ENCODE results near the gene PPP1R9B.

Gene PPP1R9B

GRCh38 chr17:50118828-50119218 is 31.7 kb downstream of the PPP1R9B start:
- Histone ChIP-seq H3K27me3 (ENCODE audit: control insufficient read depth, low read length) (peaks cover 56% of the 10 kb centered on the region), H3K9me2 (replicated peaks; ENCODE audit: control insufficient read depth, low read length) (no peaks in the 10 kb centered on the region), H3K4me1 (ENCODE audit: control insufficient read depth, low read length) (peaks cover 4% of the 10 kb centered on the region; the same call in 1 of the 2 replicates), H3F3A (ENCODE audit: control insufficient read depth, insufficient read depth) (no peaks in the 10 kb centered on the region), H3K36me3 (ENCODE audit: control insufficient read depth, low read length) (no peaks in the 10 kb centered on the region), H3K9me3 (ENCODE audit: control insufficient read depth, insufficient read depth, low read length) (no peaks in the 10 kb centered on the region), H3K4me3 (ENCODE audit: low read length) (no peak overlapping the region), H3K4me2 (ENCODE audit: low read length) (no peak overlapping the region), H4K20me1 (ENCODE audit: control insufficient read depth, insufficient read depth, low read depth, low read length) (no peaks in the 10 kb centered on the region), H3K79me2 (ENCODE audit: control insufficient read depth, low read length) (no peaks in the 10 kb centered on the region), H3K27ac (ENCODE audit: low read depth, low read length) (no peak overlapping the region)
- no peak for TF ChIP-seq CTCF (IDR thresholded peaks at IDR 0.05; ENCODE audit: low read depth, low read length, poor library complexity, severe bottlenecking)
- no peak for TF ChIP-seq EZH2phosphoT487 (IDR thresholded peaks at IDR 0.05; ENCODE audit: borderline replicate concordance, low read length)

GRCh38 chr17:50118076-50118827 is 32.2 kb downstream of the PPP1R9B start:
- H3K9me2 ChIP-seq (replicated peaks; ENCODE audit: control insufficient read depth, low read length), result no peaks in the 10 kb centered on the region
- no peaks in the 10 kb centered on the region for H3F3A ChIP-seq (ENCODE audit: control insufficient read depth, insufficient read depth)
- H3K27me3 ChIP-seq (ENCODE audit: control insufficient read depth, low read length), result peaks cover 53% of the 10 kb centered on the region
- H3K79me2 ChIP-seq (ENCODE audit: control insufficient read depth, low read length), result no peaks in the 10 kb centered on the region
- H3K4me2 ChIP-seq (ENCODE audit: low read length), result no peak overlapping the region
- no peak overlapping the region for H3K27ac ChIP-seq (ENCODE audit: low read depth, low read length)
- H3K4me1 ChIP-seq (ENCODE audit: control insufficient read depth, low read length), result peaks cover 4% of the 10 kb centered on the region; the same call in 1 of the 2 replicates
- H3K36me3 ChIP-seq (ENCODE audit: control insufficient read depth, low read length), result no peaks in the 10 kb centered on the region
- TF ChIP-seq EZH2phosphoT487 (IDR thresholded peaks at IDR 0.05; ENCODE audit: borderline replicate concordance, low read length) (no peak), CTCF (IDR thresholded peaks at IDR 0.05; ENCODE audit: low read depth, low read length, poor library complexity, severe bottlenecking) (no peak)
- no peak overlapping the region for H3K4me3 ChIP-seq (ENCODE audit: low read length)
- no peaks in the 10 kb centered on the region for H4K20me1 ChIP-seq (ENCODE audit: control insufficient read depth, insufficient read depth, low read depth, low read length)
- H3K9me3 ChIP-seq (ENCODE audit: control insufficient read depth, insufficient read depth, low read length), result no peaks in the 10 kb centered on the region

- no peaks in the 10 kb centered on the region for H3K79me2 ChIP-seq (ENCODE audit: control insufficient read depth, low read length)
- H4K20me1 ChIP-seq (ENCODE audit: control insufficient read depth, insufficient read depth, low read depth, low read length), result no peaks in the 10 kb centered on the region
- peaks cover 4% of the 10 kb centered on the region; the same call in 1 of the 2 replicates for H3K4me1 ChIP-seq (ENCODE audit: control insufficient read depth, low read length)
- H3K36me3 ChIP-seq (ENCODE audit: control insufficient read depth, low read length), result no peaks in the 10 kb centered on the region
- TF ChIP-seq EZH2phosphoT487 (IDR thresholded peaks at IDR 0.05; ENCODE audit: borderline replicate concordance, low read length) (0 out of 2 replicates have a peak, but pooled peaks have one; percentile 40), CTCF (IDR thresholded peaks at IDR 0.05; ENCODE audit: low read depth, low read length, poor library complexity, severe bottlenecking) (peak; percentile 52)
- H3K9me2 ChIP-seq (replicated peaks; ENCODE audit: control insufficient read depth, low read length), result no peaks in the 10 kb centered on the region
- no peak overlapping the region for H3K27ac ChIP-seq (ENCODE audit: low read depth, low read length)
- no peak overlapping the region for H3K4me3 ChIP-seq (ENCODE audit: low read length)
- H3K27me3 ChIP-seq (ENCODE audit: control insufficient read depth, low read length), result peaks cover 50% of the 10 kb centered on the region
- no peaks in the 10 kb centered on the region for H3F3A ChIP-seq (ENCODE audit: control insufficient read depth, insufficient read depth)
- H3K4me2 ChIP-seq (ENCODE audit: low read length), result peak overlapping the region; percentile 22; the same call in 1 of the 2 replicates
- H3K9me3 ChIP-seq (ENCODE audit: control insufficient read depth, insufficient read depth, low read length), result no peaks in the 10 kb centered on the region
Observed at GRCh38 chr17:50117202-50118051, 33.0 kb downstream of the PPP1R9B start.
